ENCODE data around the gene CIAO1.
"Not testable (repeated sequence)": the region's sequence is repeated elsewhere in the genome, so short reads cannot be mapped to it uniquely, and the experiment has no call there.

DNA sequence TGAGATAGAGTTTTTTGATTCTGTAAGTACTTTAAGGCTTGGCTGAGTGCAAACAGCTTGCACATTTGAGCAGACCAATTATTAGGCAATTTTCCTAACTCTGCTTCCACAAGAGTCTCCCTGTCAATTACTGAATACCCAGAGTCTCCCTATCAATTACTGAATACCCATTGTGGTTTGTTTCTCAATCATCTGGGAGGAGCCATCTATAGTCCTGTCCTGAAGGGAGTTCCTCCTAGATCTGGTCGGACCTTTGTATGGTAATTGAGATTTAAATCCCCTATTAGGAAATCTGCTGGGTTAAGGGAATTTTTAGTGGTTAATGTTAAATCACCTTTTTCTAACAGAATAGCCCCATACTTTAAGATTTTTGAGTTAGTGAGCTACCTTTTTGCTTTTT, 44.9 kb upstream of the CIAO1 start:
- TF ChIP-seq, protein P1, sequence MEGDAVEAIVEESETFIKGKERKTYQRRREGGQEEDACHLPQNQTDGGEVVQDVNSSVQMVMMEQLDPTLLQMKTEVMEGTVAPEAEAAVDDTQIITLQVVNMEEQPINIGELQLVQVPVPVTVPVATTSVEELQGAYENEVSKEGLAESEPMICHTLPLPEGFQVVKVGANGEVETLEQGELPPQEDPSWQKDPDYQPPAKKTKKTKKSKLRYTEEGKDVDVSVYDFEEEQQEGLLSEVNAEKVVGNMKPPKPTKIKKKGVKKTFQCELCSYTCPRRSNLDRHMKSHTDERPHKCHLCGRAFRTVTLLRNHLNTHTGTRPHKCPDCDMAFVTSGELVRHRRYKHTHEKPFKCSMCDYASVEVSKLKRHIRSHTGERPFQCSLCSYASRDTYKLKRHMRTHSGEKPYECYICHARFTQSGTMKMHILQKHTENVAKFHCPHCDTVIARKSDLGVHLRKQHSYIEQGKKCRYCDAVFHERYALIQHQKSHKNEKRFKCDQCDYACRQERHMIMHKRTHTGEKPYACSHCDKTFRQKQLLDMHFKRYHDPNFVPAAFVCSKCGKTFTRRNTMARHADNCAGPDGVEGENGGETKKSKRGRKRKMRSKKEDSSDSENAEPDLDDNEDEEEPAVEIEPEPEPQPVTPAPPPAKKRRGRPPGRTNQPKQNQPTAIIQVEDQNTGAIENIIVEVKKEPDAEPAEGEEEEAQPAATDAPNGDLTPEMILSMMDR (IDR thresholded peaks at IDR 0.05) = not testable (repeated sequence)
- TF ChIP-seq EZH2 (IDR thresholded peaks at IDR 0.05; ENCODE audit: borderline replicate concordance, insufficient read depth, low read depth, low read length, poor library complexity, severe bottlenecking) = not testable (repeated sequence)
